Astrocyte of the cerebellum (primary cell): ENCODE results near the gene ZGLP1.
"Not testable (repeated sequence)": the region's sequence is repeated elsewhere in the genome, so short reads cannot be mapped to it uniquely, and the experiment has no call there.

ENCODE experiments used
- DNase-seq: peaks from one replicate; pipeline ENCODE4 v3.0.0-alpha.2; 2011; ENCODE audit warnings: low read depth
- H3K4me3 ChIP-seq: 2 replicates; pipeline ENCODE4 v1.5.1; 2011; ENCODE audit warnings: mild to moderate bottlenecking, low read depth, low read length, moderate library complexity
- in situ Hi-C: cut with HindIII; loops from 2 replicates; pipeline ENCODE4 v1.10.0; 2017; ENCODE audit warnings: low sequenced_read_pairs
- TF ChIP-seq, protein P1 (sequence below): IDR thresholded peaks from 2 replicates; pipeline ENCODE4 v1.5.1; 2012; ENCODE audit warnings: low read length, low read depth, moderate library complexity, mild to moderate bottlenecking; ENCODE audit errors: missing control alignments

The ZGLP1 gene

DNA sequence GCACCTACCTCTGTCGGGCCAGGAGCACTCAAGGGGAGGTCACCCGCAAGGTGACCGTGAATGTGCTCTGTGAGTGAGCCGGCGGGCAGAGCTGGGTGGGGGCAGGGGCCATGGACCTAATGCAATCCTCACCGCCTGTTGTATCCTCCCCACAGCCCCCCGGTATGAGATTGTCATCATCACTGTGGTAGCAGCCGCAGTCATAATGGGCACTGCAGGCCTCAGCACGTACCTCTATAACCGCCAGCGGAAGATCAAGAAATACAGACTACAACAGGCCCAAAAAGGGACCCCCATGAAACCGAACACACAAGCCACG, 24.7 kb downstream of the ZGLP1 start:
- no peak for DNase-seq
- in situ Hi-C loops: loop anchor here (10.0 kb wide), 1 partner anchor 120 kb away; the partner anchor contains the start of gene CDC37
- TF ChIP-seq, protein P1, sequence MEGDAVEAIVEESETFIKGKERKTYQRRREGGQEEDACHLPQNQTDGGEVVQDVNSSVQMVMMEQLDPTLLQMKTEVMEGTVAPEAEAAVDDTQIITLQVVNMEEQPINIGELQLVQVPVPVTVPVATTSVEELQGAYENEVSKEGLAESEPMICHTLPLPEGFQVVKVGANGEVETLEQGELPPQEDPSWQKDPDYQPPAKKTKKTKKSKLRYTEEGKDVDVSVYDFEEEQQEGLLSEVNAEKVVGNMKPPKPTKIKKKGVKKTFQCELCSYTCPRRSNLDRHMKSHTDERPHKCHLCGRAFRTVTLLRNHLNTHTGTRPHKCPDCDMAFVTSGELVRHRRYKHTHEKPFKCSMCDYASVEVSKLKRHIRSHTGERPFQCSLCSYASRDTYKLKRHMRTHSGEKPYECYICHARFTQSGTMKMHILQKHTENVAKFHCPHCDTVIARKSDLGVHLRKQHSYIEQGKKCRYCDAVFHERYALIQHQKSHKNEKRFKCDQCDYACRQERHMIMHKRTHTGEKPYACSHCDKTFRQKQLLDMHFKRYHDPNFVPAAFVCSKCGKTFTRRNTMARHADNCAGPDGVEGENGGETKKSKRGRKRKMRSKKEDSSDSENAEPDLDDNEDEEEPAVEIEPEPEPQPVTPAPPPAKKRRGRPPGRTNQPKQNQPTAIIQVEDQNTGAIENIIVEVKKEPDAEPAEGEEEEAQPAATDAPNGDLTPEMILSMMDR: no peak
- no peak overlapping the region for H3K4me3 ChIP-seq

DNA sequence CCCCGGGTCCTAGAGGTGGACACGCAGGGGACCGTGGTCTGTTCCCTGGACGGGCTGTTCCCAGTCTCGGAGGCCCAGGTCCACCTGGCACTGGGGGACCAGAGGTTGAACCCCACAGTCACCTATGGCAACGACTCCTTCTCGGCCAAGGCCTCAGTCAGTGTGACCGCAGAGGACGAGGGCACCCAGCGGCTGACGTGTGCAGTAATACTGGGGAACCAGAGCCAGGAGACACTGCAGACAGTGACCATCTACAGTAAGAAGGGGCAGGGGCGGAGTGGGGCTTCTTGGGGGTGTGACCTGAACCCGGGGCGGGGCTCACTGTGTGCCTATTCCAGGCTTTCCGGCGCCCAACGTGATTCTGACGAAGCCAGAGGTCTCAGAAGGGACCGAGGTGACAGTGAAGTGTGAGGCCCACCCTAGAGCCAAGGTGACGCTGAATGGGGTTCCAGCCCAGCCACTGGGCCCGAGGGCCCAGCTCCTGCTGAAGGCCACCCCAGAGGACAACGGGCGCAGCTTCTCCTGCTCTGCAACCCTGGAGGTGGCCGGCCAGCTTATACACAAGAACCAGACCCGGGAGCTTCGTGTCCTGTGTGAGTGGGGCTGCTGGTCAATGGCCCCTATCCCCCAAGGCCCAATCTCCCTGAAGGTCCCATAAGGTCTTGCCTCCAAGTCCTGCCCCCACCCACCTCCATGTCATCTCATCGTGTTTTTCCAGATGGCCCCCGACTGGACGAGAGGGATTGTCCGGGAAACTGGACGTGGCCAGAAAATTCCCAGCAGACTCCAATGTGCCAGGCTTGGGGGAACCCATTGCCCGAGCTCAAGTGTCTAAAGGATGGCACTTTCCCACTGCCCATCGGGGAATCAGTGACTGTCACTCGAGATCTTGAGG, 25.3 kb downstream of the ZGLP1 start:
- no peak for DNase-seq
- H3K4me3 ChIP-seq: no peak overlapping the region
- in situ Hi-C loops: loop anchor here (10.0 kb wide), 1 partner anchor 120 kb away; the partner anchor contains the start of gene CDC37
- TF ChIP-seq, protein P1: no peak

DNA sequence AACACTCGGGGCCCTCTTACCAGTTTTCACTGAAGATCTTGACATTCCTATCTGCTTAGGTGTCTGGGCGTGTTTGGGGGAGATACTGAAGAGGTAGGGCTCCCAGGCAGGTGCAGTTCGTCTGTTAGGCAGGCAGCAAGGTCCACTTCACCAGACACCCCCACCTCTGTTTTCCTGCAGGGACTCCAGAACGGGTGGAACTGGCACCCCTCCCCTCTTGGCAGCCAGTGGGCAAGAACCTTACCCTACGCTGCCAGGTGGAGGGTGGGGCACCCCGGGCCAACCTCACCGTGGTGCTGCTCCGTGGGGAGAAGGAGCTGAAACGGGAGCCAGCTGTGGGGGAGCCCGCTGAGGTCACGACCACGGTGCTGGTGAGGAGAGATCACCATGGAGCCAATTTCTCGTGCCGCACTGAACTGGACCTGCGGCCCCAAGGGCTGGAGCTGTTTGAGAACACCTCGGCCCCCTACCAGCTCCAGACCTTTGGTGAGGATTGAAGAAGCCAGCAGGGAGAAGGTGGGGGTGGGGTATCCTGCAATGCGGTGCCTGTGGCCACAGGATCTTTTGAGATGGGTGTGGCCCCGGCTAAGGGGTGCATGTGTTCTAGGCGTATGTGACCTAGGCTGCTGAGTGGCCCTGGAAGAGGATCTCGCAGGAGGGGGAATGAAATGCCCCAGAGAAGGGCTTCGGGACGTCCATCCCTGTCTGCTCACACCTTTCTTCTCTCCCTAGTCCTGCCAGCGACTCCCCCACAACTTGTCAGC, 26.1 kb downstream of the ZGLP1 start:
- in situ Hi-C loops: loop anchor here (10.0 kb wide), 1 partner anchor 121 kb away; the partner anchor contains the start of gene CDC37
- H3K4me3 ChIP-seq: no peak overlapping the region
- DNase-seq: no peak
- TF ChIP-seq, protein P1: no peak

DNA sequence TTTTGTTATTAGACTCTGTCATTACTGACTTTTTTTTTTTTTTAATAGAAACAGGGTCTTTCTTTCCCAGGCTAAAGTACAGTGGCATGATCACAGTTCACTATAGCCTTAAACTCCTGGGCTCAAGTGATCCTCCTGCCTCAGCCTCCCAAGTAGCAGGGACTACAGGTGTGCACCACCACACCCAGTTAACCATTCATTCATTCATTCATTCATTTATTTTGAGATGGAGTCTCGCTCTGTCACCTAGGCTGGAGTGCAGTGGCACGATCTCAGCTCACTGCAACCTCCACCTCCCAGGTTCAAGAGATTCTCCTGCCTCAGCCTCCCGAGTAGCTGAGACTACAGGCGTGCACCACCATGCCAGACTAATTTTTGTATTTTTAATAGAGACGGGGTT, 27.6 kb downstream of the ZGLP1 start:
- not testable (repeated sequence) for DNase-seq, H3K4me3 ChIP-seq
- in situ Hi-C loops: loop anchor here (10.0 kb wide), 1 partner anchor 123 kb away; the partner anchor contains the start of gene CDC37

DNA sequence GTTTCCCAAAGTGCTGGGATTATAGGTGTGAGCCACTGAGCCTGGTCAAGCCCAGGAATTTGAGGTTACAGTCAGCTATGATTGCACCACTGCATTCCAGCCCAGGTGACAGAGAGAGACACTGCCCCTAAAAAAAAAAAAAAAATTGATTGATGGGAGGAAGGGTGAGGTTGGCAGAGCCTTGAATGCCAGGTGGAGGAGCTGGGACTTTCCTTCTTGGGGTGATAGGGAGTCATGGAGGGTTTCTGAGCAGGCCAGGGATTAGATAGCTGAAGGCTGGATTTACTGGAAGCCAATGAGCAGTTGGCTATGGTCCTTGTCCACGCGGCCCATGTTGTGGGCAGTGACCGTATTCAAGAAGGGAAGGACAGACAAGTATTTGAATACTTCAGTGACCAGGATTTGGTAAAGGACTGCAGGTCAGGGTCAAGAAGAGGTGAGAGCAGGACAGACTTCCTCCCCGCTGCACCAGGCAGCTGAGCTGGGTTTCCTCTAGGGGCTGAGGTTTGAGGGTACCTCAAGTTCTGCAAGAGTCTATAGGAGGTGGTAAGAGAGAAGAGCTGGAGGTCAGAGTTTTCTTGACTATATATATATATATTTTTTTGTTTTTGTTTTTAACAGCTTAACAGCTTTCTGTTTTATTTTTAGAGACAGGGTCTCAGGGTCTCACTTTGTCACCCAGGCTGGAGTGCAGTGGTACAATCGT, 29.7 kb downstream of the ZGLP1 start:
- DNase-seq: no peak
- in situ Hi-C loops: loop anchor here (10.0 kb wide), 1 partner anchor 125 kb away; the partner anchor contains the start of gene CDC37

DNA sequence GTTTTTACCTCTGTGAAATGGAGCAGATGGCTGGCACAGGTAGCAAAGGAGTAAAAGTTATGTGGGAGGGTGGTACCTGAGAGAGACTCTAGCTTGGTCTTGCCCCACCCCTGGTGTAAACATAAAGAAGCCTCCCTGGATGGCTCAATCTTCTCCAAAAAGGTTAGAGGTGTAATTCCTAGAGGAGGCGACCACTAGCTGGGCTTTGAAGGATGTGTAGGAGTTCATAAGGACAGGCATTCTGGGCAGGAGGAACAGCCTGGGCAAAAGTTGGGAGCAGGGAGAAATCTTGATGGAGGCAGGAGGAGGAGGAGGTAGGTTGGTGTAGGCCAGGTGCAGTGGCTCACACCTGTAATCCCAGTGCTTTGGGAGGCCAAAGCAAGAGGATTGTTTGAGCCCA, 30.7 kb downstream of the ZGLP1 start:
- no peak overlapping the region for H3K4me3 ChIP-seq
- in situ Hi-C loops: no loop called here
- TF ChIP-seq, protein P1: no peak
- no peak for DNase-seq

More for the DNA sequence above, 29.7 kb downstream of the ZGLP1 start:
- TF ChIP-seq, protein P1: no peak
- H3K4me3 ChIP-seq: no peak overlapping the region
